Myometrial cell (primary cell): ENCODE results near the gene RGMB. TPM values are rescaled to one million over a fixed set of nuclear protein-coding genes. Genes with fewer than 3 reads are reported as not detected.

ENCODE experiments used
- total RNA-seq: library from RNA; depleted of rRNA; stranded (reverse); fragments of >200 nt; gene quantifications from 2 replicates; pipeline ENCODE4 v1.2.3, GENCODE V29; 2015

The RGMB gene, protein sequence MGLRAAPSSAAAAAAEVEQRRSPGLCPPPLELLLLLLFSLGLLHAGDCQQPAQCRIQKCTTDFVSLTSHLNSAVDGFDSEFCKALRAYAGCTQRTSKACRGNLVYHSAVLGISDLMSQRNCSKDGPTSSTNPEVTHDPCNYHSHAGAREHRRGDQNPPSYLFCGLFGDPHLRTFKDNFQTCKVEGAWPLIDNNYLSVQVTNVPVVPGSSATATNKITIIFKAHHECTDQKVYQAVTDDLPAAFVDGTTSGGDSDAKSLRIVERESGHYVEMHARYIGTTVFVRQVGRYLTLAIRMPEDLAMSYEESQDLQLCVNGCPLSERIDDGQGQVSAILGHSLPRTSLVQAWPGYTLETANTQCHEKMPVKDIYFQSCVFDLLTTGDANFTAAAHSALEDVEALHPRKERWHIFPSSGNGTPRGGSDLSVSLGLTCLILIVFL
- total RNA-seq, result 19.0 and 33.4 TPM in 2 replicates

DNA sequence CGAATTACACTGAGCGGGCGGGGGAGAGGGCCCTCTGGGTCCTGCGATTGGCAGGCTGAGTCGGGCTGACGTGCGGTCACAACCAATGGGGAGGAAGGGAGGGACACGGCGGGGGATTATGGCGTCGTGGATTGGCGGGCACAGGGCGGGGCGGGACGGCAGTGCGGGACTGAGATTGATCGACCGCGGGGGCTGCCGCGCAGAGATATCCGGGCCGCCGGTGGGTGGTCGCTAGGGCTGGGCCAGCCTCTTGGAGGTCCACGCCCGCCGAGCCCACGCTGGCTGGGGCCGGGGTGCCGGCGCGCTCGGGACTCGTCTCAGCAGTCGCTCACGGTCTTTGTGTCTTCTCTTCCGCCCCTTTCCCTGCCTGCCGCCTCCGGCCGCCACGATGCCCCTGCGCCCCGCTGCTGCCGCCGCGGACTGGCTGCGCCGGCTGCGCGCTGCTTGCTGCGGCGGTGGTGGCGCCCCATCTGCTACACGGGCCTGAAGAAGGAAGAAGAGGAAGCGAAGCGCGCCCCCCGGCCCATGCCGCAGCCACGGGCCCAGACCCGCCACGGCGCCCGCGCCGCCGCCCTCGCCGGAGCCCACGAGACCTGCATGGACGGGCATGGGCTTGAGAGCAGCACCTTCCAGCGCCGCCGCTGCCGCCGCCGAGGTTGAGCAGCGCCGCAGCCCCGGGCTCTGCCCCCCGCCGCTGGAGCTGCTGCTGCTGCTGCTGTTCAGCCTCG is at the start of gene RGMB:
Gene RGMB (plus strand): TSS at position 200 of the 728 bp plus-strand sequence. CDS start 408 bp downstream, at position 608.

Other genes starting within 250 kb of the RGMB start
- gene CHD1, start 155.3 kb downstream of the RGMB start, total RNA-seq, result 17.3 and 24.6 TPM in 2 replicates